Right renal cortex interstitium (tissue), 3 donors: ENCODE data around the gene IL1R1. TPM values are rescaled to one million over a fixed set of nuclear protein-coding genes. Genes with fewer than 3 reads are reported as not detected.

Source experiments
- DNase-seq, 3 donors: peaks; one replicate each; pipeline ENCODE4 v3.0.0-alpha.2; 2013; ENCODE audit warnings: low read depth in 3 of 3, low spot score in 2 of 3
- polyA plus RNA-seq, 3 donors: library from polyadenylated mRNA; unstranded; fragments of 120-200 nt; gene quantifications; one replicate each; pipeline ENCODE4 v1.2.1, GENCODE V29; 2013; ENCODE audit not compliant: insufficient read length in 3 of 3

IL1R1 gene
- polyA plus RNA-seq, 3 donors, result 29.6 to 37.2 (median 37.1) TPM

GRCh38 chr2:102137138-102137537, 5.4 kb upstream of the IL1R1 start:
- no peak for DNase-seq

- no peak for DNase-seq
These were observed 4.2 kb upstream of the IL1R1 start for GRCh38 chr2:102138331-102138730.

DNA sequence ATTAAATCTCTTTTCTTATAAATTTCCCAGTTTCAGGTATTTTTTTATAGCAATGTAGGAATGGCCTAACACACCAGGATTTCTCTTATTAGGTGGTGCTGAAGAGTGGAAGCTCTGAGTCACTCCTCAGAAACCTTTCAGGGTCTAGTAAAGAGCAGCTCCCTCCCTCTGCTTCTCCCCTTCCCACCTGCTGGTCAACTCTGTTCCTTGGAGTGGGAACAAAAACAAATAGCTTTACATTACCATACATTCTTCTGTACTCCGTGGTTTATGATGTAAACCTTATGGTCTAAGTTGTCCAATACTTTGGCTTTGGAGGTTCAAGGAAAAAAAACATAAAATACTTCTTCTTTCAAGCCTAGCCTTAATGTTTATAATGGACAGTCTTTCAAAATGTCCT, 2.7 kb upstream of the IL1R1 start:
- no peak for DNase-seq

DNA sequence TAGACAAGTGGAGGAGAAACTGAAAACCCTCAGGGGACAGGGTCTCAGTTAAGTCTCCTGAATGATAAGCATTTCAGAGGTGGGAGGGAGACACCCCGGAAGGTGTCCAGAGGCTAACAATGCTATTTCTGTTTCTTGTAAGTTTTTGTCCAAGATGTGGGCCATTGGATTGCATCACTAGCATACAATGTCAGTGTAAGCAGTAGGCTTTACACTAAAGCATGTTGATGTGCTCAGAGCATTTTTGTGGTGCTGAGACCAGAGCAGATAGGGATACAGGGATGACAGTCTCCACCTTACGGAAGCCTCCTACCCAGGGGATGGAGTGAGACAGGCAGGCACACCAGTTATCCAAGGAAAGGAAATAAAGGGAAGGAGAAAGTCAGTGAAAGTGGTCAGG, 2.2 kb upstream of the IL1R1 start:
- no peak for DNase-seq

DNA sequence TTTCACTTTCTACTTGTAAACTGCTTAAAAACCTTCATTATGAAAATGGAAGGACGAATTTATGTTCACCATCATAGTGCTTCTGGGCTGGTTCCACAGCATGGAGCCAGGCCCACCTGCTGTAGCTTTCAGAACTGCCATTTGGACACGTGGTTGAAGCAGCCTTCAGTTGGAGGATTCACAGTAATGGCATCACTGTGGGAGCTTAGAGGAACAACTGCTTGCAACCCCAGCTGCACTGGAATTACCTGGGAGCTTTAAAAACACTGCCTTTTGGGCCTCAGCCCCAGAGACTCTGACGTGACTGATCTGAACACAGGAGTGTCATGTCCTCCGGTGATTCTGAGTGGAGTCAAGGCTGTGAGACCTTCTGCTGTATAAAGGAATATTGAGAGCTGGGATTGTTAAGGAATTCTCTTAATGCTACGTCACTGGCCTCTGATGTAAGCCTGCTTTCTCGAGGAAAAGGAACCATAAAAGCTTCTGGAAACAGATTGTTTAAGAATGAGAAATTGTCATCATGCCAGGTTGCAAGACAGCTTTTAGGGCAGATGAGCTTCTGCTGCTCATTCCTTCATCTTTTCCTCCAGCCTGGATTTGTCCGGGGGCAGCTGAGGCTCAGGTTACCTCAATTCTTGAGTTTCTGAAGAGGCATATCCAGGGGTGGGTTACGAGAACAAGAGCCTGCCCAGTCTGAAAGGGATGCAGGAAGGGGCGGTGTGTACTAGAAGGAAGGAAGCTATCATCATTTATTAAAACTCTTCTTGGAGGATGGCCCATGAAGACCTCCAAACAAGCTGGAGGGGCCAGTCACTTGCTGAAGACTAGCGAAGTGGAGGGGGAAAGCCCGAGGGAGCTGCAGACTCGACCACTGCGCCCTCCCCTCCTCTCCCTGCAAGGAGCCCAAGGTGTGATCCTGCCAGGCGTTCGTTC, 1.3 kb upstream of the IL1R1 start:
- DNase-seq, result no peak

DNA sequence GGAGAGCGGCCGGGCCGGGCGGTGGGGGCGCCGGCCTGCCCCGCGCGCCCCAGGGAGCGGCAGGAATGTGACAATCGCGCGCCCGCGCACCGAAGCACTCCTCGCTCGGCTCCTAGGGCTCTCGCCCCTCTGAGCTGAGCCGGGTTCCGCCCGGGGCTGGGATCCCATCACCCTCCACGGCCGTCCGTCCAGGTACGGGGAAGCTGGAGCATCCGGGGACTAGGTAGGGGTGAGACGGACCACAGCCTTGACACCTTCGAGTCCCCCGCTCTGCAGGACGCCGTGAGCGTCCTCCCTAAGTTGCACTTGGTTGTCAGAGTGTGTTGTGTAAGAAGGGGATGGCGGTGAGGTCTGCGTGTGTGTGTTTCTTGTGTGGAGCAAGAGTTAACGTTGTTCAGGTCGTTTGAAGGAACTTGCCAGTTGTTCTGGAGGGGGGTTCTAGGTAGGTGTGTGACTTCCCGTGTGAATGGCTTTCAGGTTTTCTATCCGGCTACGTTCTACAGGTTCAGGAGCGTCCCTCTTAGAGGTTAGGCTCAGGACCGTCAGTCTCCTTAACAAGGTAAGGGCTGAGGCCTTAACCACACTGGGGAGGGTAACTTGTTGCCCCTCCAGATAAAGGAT, 393 bp downstream of the IL1R1 start:
- no peak for DNase-seq

DNA sequence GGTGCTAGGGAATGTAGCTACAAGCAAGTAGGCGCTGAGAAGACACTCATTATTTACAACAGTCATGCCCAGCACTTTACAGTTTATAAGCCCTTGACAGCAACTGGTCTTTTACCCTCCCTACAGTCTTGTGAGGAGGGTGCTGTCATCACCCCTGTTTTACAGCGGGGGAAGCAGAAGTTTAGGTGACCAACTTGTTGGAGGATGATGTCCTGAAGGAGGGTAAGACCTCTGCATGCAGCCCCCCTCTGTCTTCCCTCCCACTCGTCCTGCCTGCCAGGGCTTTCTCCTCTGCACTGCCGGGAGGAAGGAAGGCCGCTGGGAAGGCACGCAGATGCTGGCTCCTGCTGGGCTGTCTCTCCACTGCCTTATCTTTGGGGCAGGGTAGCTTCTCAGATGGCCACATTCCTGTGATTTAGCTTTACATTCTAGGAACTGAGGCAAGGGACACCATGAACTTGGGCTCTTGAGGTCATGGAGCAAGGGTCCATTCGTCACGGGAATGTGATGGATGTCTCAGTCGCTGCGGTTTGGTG, 972 bp downstream of the IL1R1 start:
- no peak for DNase-seq

GRCh38 chr2:102144128-102144527, 1.6 kb downstream of the IL1R1 start:
- no peak for DNase-seq

- DNase-seq, result no peak
These were observed 2.6 kb downstream of the IL1R1 start for GRCh38 chr2:102145107-102145506.

DNA sequence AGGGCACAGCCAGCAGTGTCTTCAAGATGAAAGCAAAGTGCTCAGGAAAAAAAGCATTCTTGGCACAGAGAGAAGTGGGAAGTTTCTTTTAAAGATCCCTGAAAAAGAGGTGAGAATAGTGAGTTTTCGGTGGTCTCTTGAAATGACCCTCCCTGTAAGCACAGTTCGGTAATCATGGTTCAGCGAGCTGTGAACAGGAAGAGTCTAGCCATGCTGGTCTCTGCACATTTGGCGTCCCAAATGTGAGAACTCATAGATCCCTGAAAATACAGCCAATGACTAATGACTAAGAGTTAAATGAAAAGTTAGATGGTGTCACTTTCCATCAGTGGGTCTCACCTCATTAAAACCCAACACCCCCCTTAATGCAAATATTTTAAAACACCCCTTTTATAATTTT, 3.4 kb downstream of the IL1R1 start:
- no peak for DNase-seq

- no peak for DNase-seq
These were observed 5.4 kb downstream of the IL1R1 start for GRCh38 chr2:102147935-102148334.

GRCh38 chr2:102149243-102149642, 6.7 kb downstream of the IL1R1 start:
- DNase-seq, result no peak

DNA sequence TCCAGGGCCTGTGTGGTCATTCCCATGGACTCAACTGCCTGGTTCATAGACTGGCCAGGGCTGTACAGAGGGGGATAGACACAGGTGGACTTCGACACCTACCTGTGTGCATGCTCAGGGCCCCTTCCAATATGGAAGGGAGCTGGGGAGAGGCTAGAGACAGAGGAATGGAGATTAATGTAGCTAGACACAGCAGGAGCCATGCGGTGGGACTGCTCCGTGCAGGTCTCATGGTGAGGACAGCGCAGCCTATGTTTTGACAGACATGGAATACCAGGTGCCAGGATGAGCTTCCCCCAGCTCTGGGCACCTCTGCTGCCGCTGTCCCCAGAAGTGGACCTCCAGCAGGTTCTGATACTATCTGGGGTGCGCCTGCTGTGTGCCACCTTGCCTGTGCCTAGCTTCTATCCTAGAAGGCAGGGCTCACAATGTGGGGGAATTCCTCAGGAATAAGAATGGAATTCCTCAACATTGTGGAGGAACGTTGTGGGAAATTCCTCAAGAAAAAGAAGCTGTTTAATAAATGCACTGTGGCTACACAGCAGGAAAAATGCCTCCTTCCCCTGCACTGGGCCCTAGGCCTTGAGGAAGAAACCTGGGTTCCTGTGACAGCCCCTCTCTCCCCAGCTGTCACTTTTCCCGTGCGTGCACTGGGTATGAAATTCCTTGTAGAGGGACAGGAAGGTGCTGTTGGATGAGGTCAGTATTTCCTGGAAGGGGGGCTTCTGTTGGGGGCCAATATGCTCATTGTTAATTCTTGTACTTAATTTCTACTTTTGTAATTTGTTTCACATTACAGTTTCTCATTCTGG, 7.3 kb downstream of the IL1R1 start:
- no peak for DNase-seq

GRCh38 chr2:102154364-102154763, 11.8 kb downstream of the IL1R1 start:
- no peak for DNase-seq

- DNase-seq, result no peak
These were observed 12.6 kb downstream of the IL1R1 start for GRCh38 chr2:102154946-102155702.

GRCh38 chr2:102155703-102156515, 13.4 kb downstream of the IL1R1 start:
- DNase-seq, result no peak

DNA sequence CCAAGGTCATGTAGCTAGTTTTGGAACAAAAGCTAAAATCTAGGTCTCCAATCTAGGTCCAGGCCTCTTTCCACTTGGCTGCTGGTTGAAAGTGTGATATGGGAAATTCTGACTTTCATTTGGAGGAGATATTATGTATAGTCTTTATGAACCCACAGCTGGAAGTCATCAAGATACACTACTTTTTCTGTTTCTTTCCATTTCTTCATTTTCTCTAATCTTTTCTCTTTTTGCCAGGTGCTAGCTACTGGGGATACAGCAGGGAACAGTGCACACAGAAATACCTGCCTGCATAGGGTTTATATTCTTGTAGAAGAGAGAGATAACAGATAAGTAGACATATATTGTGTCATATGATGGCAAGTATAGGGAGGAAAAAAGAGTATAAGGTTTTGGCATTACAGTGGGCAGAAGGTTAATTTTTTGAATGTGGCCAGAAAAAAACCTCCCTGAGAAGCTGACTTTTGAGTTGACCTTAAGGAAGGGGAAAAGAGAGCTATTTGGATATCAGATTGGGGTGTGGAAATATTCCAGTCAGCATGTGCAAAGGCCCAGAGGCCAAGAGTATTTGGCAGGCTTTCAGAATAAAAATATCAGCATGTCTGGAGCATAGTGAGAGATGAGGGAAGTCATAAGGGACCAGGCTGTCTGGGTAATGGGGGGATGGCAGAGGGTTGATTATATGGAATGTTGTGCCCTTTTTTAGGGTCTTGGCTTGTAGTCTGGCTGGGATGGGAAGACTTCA, 15.6 kb downstream of the IL1R1 start:
- DNase-seq, result no peak

DNA sequence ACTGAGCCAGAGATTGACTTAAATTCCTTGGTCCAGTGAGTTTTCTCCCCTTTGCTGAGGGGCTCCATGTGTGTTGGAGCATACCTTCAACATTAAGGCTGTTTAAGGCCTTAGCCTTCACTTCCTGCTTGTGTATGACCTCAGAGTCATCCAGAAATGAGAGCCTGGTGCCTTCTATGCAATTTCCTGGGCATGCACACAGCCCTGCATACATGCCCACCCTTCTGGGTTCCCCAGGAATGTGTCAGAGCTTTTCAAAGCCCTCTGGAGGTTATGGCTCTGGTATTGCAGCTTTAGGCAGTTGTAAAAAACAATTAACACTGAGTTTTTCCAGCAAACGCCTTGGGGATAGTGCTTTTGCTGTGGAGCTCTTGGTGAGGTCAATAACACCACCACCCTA, 16.7 kb downstream of the IL1R1 start:
- no peak for DNase-seq
